ENCODE results near the gene STK4.
"Not testable (repeated sequence)": the region's sequence is repeated elsewhere in the genome, so short reads cannot be mapped to it uniquely, and the experiment has no call there.

STK4 gene

DNA sequence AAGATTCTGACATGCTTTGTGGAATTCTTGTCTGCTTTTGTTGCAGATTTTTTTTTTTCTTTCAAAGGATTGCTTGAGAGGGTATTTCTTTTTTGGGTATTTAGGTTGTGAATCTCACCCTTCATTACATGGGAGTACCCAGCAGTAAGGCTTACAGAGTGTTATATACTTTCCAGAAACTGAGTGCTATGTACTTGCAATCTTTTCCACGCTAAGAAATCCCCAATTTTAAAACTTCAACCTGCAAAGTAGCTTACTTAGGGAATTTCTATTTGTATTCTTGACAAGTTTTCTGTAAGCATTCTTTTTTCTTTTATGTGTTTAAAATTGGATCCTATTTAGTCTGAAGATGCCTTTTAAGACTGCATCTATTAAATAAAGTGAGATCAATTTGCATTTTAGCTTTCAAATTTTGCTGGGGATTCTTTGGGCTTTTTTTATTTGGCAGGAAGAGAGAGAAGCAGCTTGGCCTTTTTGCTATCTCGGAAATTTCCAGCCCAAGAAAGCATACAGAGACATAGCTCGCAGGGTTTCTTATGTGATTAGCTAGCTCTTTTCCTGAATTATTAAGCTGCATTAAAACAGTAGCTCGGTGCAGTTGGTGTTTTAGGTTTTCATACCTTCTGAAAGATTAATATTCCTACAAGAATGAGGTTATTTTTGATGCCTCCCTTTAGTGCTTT lies 92.0 kb downstream of the STK4 start:
- no peak for DNase-seq

DNA sequence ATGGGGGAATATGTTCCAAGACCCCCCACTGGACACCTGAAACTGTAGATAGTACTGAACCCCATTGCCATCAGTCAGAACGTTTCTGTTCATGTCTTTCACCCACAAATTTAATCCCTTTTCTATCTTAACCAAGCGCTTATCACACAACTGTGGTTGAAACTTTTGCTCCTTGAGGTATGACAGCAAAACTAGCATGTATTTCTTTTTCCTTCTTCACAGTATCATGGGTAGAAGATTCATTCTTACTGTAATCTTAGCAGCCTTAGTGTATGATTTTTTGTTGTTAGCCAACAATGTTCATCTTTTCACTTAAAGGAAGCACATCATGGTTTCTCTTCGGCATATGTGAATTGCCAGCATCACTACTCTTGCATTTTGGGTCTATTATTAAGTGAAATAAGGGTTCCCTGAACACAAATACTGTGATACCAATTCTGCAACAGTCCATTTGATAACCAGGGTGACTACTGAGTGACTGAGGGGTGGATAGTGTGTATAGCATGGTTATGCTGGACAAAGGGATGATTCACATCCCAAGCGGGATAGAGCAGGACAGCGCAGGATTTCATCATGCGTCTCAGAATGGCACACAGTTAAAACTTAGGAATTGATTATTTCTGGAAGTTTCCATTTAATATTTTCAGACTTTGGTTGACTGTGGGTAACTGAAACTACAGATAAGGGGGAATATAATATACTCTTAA lies 92.9 kb downstream of the STK4 start:
- no peak for DNase-seq

DNA sequence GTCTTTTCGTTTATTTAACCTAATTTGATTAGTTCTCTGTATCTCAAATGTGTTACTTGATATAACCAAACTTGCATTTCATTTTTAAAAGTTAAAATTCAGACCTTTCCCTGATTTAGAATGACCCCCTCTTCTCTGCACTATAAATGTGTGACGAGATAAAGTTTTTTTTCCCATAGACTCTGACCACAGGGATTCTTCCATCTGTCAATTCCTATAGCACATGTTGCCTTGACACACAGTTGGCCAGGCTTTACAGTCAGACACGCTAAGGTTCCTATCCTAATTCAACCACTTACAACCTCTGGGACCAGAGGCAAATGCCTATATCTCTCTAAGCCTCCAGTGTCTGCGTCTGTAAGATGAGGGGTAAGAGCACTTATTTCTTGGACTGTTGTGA lies 94.0 kb downstream of the STK4 start:
- DNase-seq: no peak

DNA sequence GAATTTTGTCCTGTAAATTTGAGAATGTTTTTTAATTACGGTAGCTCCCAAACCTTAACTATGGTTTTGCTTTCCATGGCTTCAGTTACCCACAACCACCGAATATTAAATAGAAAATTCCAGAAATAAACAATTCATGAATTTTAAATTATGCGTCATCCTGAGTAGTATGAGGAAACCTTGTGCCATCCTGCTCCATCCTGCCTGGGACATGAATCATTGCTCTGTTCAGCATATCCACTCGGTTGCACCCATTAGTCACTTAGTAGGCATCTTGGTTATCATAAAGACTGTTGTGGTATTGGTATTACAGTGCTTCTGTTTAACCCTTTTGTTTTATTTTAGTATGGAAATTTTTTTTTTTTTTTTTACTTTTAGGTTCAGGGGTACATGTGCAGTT lies 94.9 kb downstream of the STK4 start:
- DNase-seq: no peak

DNA sequence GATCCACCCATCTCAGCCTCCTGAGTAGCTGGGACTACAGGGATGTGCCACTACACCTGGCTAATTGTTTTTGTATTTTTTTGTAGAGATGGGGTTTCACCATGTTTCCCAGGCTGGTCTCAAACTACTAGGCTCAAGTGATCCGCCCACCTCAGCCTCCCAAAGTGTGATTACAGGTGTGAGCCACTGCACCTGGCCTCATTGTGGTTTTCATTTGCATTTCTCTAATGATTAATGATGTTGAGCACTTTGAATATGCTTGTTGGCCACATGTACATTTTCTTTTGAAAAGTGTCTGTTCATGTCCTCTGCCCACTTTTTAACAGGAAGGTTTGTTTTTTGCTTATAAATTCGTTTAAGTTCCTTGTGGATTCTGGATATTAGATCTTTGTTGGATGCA lies 96.8 kb downstream of the STK4 start:
- DNase-seq: not testable (repeated sequence)

DNA sequence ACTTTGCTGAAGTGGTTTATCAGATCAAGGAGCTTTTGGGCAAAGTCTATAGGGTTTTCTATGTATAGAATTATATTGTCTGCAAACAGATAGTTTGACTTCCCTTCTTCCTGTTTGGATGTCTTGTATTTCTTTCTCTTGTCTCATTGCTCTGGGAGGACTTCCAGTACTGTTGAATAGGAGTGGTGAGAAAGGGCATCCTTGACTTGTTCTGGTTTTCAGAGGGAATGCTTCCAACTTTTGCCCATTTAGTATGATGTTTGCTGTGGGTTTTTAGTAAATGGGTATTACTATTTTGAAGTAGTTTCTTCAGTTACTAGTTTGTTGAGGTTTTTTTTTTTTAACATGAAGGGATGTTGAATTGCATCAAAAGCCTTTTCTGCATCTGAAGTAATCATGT lies 98.5 kb downstream of the STK4 start:
- no peak for DNase-seq

DNA sequence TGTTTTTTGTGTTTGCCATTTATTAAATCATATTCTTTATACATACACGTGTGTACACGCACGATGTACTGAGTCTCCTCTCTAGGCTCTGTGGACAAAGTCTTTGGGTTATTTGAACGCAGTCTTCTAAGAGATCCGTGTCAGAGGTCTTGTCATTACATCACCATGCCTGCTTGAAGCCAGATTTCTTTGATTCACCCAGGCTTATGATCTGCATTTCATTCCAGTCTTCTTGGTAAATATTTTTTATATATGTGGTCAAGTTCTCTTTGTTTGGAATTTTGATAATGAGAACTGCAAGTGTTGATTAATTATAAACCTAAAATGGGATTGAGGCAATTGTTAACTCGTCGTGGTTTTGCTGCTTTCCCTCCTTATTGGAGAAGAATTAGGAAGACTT lies 100.1 kb downstream of the STK4 start:
- no peak for DNase-seq

DNA sequence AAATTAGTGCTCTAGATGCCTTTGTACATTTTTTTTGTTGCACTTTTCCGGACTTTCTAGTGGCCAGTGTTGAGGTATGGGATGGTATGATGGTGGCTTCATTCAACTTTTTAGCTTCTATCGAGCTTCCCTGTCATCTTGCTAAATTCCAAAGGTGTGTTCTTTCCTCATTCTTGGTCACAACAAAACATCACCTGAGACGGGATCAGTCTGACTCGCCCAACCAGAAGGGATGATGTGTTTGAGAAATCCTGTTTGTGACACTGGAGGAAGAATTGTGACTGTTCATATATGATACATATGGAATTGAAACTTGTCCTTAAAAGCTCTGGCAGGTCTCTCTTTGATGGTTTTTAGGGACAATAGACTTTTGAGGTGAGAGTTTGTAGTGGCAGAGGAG lies 100.8 kb downstream of the STK4 start:
- no peak for DNase-seq

DNA sequence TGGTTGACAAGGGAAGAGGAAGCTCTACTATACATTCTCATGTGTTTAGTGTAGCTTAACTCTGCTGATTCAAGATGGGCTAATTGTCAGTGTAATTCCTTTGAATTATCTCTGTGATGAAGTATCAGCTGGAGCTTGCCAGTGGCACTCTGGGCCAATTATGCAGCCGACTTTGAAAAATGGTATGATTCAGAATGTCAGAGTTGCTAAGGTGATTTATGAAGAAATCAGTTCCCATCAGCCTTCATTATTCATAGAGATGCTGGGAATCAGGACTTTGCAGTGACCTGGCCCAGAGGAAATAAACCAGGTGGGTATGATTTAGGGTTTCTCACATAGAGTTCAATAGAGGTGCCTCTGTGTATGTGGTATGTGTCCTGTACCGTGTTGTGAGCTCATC lies 101.2 kb downstream of the STK4 start:
- no peak for DNase-seq

DNA sequence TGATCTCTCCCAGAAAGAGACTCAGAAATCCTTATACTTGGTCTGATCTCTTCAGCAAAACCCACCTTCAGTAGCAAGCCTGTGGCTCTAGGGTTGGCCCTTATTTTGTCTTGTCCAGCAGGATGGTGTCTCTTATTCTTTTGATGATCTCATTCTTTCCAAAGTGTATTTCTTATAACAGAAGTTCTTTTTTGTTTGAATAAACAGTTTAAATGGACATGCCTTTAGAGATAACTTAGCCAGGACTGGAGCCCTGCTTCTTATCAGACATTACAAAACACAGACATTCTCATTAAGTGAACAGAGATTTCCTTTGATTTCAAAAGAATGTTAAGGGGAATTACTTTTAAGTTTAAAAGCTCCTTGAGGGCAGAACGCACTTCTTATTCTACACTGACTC lies 102.9 kb downstream of the STK4 start:
- no peak for DNase-seq

DNA sequence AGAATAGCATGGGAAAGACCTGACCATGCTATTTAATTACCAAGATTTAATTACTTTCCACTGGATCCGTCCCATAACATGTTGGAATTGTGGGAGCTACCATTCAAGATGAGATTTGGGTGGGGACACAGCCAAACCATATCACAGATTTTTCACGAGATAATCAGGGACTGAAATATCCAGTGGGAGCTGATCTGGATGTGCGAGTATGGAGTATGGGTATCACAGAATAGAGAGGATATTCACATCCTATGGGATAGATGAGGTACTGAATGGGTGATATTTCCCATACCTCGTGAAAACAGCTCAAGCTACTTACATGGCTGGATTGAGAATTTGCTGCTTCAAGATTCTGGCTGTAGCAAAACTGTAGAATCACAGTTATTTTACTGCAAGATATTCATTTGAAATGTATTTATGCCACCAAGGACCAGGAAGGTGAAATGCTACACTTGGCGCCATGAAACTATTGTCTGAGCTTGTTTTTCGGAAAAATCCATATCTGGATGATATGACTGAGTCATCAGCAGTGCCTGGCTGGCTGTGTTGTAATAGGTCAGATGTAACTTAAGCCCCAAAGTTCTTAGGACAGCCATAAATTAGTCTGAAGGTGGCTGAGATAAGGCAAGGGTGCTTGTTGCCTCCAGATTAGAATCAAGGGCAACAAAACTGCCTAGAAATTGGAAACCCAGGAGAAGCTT lies 104.8 kb downstream of the STK4 start:
- no peak for DNase-seq

DNA sequence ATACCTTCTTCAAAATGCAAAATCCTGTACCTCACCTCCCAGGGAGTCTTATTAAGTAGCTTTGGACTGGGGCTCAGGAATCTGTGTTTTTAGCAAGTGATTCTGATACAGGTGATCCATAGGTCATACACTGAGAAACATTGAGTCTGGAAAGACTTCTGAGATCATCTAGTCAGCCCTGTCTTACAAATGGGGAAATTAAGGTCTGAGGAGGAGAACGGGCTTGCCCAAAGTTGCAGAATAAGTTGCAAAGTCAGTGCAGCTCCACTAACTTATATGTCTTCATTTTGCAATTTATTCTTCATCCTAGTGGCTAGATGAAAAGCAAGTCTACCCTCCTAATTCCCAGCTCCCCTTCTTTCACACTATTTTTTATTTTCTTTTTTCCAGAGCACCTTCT lies 105.8 kb downstream of the STK4 start:
- no peak for DNase-seq

DNA sequence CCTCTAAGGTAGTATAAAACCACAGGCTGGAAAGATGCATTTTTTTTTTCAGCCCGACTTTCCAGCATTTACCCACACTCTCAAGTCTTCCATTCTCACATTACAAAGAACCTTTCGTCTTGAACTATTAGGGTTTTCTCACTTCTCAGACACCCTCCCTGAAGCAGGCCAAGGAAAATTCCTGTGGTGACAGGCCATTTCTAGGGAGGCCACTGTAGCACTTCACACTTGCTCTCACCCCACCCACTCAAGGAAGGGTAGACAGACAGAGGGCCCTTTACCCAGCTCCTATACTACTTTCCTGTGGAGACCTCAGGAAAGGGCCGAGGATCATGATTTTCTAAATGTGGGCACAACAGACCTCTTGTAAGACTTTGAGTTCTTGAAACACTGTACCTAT lies 106.9 kb downstream of the STK4 start:
- DNase-seq: no peak

DNA sequence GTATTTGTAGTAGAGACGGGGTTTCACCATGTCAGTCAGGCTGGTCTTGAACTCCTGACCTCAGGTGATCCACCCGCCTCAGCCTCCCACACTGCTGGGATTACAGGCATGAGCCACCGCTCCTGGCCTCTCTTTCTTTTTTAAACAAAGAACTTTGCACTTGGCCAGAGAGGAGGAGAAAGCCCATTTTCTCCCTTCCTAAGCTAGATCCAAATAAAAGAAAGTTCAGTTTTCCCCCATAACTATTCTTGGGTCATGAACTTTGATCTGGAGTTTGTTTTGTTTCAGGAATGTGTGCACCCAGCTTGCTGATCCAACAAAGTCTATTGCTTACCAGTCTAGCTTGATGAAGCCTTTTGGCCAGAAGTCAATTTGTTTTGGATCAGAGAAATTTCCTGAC lies 111.2 kb downstream of the STK4 start:
- no peak for DNase-seq

DNA sequence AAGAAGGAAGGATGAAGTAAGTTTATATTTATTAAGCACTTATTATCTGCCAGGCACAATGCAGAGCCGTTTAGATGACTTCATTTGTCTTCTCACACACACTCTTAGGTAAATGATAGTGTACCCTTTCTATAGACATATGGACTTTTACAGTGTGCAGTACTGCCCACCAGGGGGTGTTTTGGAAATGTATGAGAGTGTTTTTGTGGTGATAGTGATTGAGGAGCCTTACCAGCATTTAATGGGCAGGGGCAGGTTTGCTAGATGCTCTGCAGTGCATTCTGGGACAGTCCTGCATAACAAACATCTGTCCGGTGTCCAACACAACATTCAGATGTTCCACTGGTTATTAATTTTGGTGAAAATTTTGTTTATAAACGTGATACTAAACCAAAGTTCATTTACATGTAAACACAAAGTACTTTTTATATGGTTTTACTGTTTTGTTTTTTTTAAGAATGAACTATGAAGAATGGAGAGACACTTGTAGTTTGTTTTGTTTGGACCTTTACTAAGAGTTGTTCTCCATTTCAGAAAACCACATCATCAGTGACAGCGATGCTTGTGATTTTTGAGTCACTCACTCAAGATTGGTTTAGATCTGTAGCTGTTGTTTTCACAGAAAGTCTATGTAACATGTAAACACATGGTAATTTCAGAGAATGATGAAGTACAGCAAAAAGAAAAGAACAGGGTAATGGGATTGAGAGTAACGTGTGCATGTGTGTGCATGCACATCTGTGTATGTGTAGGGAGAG lies 114.7 kb downstream of the STK4 start:
- DNase-seq: no peak

DNA sequence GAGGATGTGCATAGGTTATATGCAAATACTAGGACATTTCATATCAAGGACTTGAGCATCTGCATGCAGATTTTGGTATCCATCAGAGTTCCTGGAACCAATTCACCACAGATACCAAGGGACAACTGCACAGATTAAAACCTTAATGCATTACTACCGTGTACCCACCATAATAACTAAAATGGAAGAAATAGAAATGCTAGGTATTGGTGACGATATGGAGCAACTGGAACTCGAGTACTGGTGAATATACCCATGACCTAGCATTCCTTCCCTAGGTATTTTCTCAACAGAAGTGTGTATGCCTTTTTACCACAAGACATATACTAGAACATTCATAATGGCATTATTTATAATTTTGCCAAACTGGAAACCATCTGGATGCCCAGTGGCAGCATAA lies 116.2 kb downstream of the STK4 start:
- no peak for DNase-seq

DNA sequence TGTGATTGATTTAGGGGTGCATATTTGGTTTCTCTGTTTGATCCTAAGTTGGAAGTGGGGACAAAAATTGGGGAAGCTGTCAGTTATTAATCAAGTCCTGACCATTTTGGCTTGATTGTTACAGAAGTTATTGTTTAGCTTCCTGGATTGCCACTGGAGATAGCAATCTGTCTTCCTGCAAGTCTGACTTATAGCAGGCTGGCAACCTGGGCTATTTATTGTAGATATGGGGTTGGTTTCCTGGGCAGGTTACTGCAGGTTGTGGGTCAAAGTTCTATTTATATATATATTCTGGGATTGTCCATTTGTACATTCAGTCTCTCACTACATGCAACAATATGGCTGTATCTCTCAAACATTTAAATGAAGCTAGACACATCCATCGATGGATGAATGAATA lies 116.8 kb downstream of the STK4 start:
- no peak for DNase-seq

DNA sequence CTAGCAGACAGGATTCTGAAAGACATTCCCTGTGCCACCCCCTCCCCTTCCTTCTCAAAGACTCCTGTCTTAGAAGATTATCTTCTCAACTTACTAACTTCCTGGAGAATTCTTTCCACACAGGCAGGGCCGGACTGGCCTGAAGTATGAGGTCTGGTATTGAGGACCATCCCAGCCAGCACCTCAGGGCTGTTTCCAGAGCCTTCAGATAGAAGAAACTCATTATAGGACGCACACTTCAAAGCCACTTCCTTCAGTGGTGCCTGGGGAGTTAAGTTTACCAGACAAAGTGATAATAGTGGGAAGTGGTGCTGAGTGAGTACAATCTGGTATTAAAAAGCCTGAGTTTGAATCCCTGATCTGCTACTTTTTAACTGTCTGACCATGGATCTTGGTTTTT lies 119.0 kb downstream of the STK4 start:
- no peak for DNase-seq

DNA sequence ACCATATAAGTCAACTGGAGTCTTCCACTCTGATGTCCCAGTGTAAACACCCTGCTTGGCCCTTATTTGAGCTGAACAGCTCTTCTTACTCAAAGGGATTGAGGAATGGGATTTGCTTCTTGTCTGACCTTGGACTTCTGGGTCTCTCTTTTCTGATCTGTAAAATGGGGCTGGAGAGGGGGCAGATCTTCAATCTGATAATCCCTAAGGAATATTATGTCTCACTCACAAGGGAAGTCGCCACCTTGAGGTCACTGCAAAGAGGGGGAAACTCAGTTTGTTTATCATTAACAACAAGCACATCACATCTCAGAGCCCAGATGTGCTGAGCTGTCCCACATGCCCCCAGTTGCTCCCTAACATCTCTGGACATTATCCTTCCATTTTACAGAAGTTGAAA lies 119.6 kb downstream of the STK4 start:
- DNase-seq: no peak

DNA sequence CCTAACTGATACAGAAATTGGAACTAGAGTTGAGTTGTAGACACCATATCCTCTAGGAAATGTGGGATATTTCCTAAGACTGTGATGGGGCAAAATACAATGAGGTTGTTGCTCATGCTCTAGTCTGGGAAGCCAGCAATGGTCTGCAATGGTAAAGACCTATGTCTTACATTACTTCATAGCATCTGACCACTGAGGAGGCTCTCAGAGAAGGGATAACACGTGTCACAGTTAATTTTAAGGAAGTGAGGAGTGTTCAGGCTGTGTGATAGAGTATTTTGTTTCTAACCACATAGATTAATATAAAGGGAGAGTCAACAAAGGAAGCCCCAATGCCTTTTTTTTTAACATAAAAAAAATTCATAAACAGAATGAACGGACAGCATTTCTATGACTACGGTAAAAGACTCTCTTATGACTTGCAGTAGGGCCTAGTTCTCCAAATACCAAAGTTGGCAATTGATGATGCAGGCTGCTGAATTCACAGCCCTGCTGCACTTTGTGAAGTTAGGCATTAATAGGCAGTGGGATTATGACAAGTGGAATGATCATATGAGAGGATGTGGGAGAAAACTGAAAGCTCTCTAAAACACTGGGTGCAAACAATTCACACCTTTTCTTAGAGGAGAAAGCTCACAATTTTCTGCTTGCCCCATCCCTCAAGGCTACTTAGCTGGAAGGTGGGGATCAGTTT lies 120.9 kb downstream of the STK4 start:
- no peak for DNase-seq

DNA sequence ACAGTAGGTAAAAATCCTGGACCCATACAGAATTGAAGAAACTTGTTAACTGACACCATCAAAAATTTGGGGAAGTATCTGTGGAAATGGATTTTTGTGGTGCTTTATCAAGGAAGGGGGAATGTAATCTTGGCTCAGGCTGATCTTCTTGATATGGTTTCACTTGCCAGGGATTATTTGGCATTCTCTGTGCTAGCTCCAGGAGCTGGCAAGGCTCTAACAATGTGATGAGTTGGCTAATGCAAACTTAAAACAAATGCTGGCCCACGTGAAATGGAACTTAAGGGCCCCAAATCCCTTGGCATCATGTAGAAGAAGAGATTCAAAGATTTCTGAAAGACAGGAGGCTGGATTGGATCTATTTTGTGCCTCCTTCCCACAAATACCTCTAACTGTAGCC lies 121.5 kb downstream of the STK4 start:
- no peak for DNase-seq

DNA sequence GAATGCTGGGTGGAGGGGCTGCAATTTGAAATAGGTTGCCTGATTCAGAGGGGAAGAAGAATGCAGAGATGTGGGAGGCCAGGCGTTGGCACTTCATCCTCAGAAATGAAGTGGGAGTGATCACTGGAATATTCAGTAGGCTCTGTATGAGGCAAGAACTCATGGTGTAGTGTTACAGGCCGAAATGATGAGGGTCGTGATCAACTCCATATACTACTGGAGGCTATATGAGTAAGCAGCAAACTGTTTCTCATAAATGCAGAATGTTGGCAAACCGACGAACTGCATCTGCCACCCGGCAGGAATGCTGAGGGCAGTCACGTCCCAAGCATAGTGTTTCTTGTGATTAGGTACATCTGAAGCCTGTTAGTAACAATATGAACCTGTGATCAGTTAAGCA lies 121.9 kb downstream of the STK4 start:
- DNase-seq: no peak

DNA sequence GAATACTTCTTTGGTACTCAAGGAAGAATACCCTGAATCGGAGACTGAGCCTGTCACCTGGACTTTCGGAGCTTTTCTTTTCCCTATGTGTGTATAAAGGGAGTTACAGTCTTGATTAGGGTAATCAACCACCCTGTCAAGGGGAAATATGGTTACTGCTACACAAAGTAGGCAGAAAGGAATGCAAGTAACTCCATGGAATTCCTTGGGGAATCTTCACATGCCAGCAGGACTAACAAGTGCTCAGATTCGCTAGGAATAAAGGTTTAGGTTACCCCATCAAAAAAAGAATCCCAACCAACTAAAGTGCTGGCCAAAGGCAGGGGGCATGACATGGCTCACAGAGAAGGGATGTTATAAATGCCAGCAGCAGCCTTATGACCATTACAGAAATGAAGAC lies 124.2 kb downstream of the STK4 start:
- DNase-seq: no peak

All from stimulated activated naive CD4-positive, alpha-beta T cell treated with Interleukin-2 at 50 U/mL for 16 hours (primary cell).